ENCODE measurements around the gene SWAP70. TPM values are rescaled to one million over a fixed set of nuclear protein-coding genes. Genes with fewer than 3 reads are reported as not detected.

The SWAP70 gene
- total and polyA plus RNA-seq, 2 of the 8 experiments (the other 6 are each of a cell fraction or from before 2014, with no cell fraction given), result 14.8 to 37.5 TPM

GRCh38 chr11:9765320-9766101, 101.6 kb downstream of the SWAP70 start:
- 66% methylated on average over 5 of the region's 5 CpGs; no CpG with 5 or more reads in 1 of the 2 experiments for WGBS, 2 experiments (ENCODE audit: extremely low coverage in 1 of 2, insufficient coverage in 1 of 2, insufficient read length in 1 of 2, insufficient replicate concordance in 2 of 2, low coverage in 1 of 2, low lambda C conversion rate in 2 of 2, missing lambda C conversion rate in 1 of 2)
- Histone ChIP-seq H3K9ac (replicated peaks in 1 of 4; ENCODE audit: extremely low read depth in 1 of 4, low read depth in 3 of 4, low read length in 3 of 4) (no peak overlapping the region), H2AK5ac (ENCODE audit: low read depth, low read length) (peak overlapping the region; percentile 71; the same call in 1 of the 2 replicates), H2BK12ac (ENCODE audit: low read depth, low read length) (peak overlapping the region; percentile 94), H3K14ac (ENCODE audit: insufficient read length) (no peak overlapping the region), H3K4ac (replicated peaks; ENCODE audit: insufficient read length, low read depth, low read length) (peak overlapping the region; percentile 9), H3K4me3 (ENCODE audit: extremely low read depth in 1 of 4, insufficient read depth in 2 of 4, low read depth in 3 of 4, low read length in 4 of 4) (no peak overlapping the region), H3K27me3 (replicated peaks in 1 of 4; ENCODE audit: control insufficient read depth in 3 of 4, extremely low read depth in 1 of 4, insufficient read depth in 3 of 4, low read length in 3 of 4) (no peaks in the 10 kb centered on the region), H3K4me1 (replicated peaks in 1 of 4; ENCODE audit: control insufficient read depth in 3 of 4, insufficient read depth in 4 of 4, low read length in 3 of 4) (peaks cover 0 to 12% (median 5%) of the 10 kb centered on the region in 4 experiments; a peak in 5 of 7 replicates), H3K23me2 (ENCODE audit: low read depth, low read length) (no peaks in the 10 kb centered on the region), H2BK20ac (ENCODE audit: low read length) (peak overlapping the region; percentile 2; the same call in 1 of the 2 replicates), H4K20me1 (replicated peaks in 1 of 2; ENCODE audit: control insufficient read depth in 1 of 2, insufficient read depth in 2 of 2, low read length in 2 of 2) (no peaks in the 10 kb centered on the region), H3K27ac (ENCODE audit: low read depth, low read length) (0 out of 2 replicates have a peak overlapping the region, but pooled peaks have one; percentile 38), H3K9me3 (ENCODE audit: insufficient read depth in 2 of 2, low read depth in 1 of 2, low read length in 1 of 2) (no peaks in the 10 kb centered on the region), H3K4me2 (ENCODE audit: insufficient read depth in 1 of 2, low read depth in 2 of 2, low read length in 2 of 2) (no peak overlapping the region), H2BK120ac (replicated peaks; ENCODE audit: low read depth, low read length) (no peak overlapping the region), H3K23ac (ENCODE audit: insufficient read length) (no peak overlapping the region), H3K18ac (ENCODE audit: extremely low read depth, low read length) (peak overlapping the region; percentile 53; the same call in 1 of the 2 replicates), H3K56ac (replicated peaks; ENCODE audit: insufficient read length, low read depth, low read length) (no peak overlapping the region), H3K36me3 (ENCODE audit: control insufficient read depth in 2 of 4, insufficient read depth in 4 of 4, low read length in 3 of 4) (no peaks in the 10 kb centered on the region), H2BK5ac (ENCODE audit: low read depth, low read length) (peak overlapping the region; percentile 84; the same call in 1 of the 2 replicates), H2AFZ (ENCODE audit: low read length) (no peak overlapping the region), H4K5ac (ENCODE audit: insufficient read length, low read depth, low read length) (peak overlapping the region; percentile 24), H4K8ac (ENCODE audit: extremely low read depth, insufficient read depth, low read length) (no peak overlapping the region; the same call in 1 of the 2 replicates), H2BK15ac (ENCODE audit: low read length) (no peak overlapping the region), H3K79me2 (ENCODE audit: control insufficient read depth in 1 of 2, insufficient read depth in 2 of 2, low read length in 2 of 2) (no peaks in the 10 kb centered on the region), H4K91ac (replicated peaks; ENCODE audit: insufficient read length, low read length) (peak overlapping the region; percentile 89), H3K79me1 (ENCODE audit: low read depth, low read length) (no peaks in the 10 kb centered on the region)
- ChIA-PET POLR2A (ENCODE audit: partially characterized antibody) (interaction anchor here (0.6 to 2.0 kb wide), 5 partner anchors 10 to 1305 kb away, joined by 3 to 5 read pairs (median 4); no protein-coding TSS in a partner anchor), CTCF (ENCODE audit: partially characterized antibody) (interaction anchor here (0.6 to 1.8 kb wide), 6 partner anchors 11 to 157 kb away, joined by 3 to 6 read pairs (median 3); no protein-coding TSS in a partner anchor)
- TF ChIP-seq KDM4A (IDR thresholded peaks at IDR 0.05; ENCODE audit: low read depth, low read length, severe bottlenecking) (peak; percentile 9), YY1 (IDR thresholded peaks at IDR 0.05; ENCODE audit: low read depth, low read length) (0 out of 2 replicates have a peak, but pooled peaks have one; percentile 31), CHD2 (IDR thresholded peaks at IDR 0.05; ENCODE audit: low read length) (no peak), TBP (IDR thresholded peaks at IDR 0.05; ENCODE audit: low read depth, low read length) (no peak), TAF1 (IDR thresholded peaks at IDR 0.05; ENCODE audit: low read depth, low read length) (0 out of 2 replicates have a peak, but pooled peaks have one; percentile 21), BCL11A (IDR thresholded peaks at IDR 0.05; ENCODE audit: low read depth in 2 of 2, low read length in 2 of 2) (no peak), TEAD4 (IDR thresholded peaks at IDR 0.05; ENCODE audit: low read depth, low read length) (peak; percentile 94), KDM5A (IDR thresholded peaks at IDR 0.05; ENCODE audit: low read length) (no peak), SP4 (IDR thresholded peaks at IDR 0.05; ENCODE audit: low read length) (no peak), SIN3A (conservative IDR thresholded peaks at IDR 0.05 in 1 of 2, IDR thresholded peaks at IDR 0.05 in 1 of 2; ENCODE audit: low read depth in 1 of 2, low read length in 2 of 2) (peak; percentile 48 to 63; a peak in 1 of 4 replicates), SP1 (IDR thresholded peaks at IDR 0.05; ENCODE audit: low read depth, low read length) (no peak)
- FAIRE-seq (no peak), DNase-seq (ENCODE audit: low read depth in 1 of 2, low spot score in 2 of 2) (peak in 1 of 2 experiments; percentile 55)
